GM12878 (cell line): Measurements from ENCODE around the gene UTF1. TPM values are rescaled to one million over a fixed set of nuclear protein-coding genes. Genes with fewer than 3 reads are reported as not detected.

Source experiments
- ATAC-seq: fragments of 200-7000 bp; cut with Tn5 transposase; 3 replicates; pipeline ENCODE4 v1.9.1; 2020; ENCODE audit warnings: mild to moderate bottlenecking, moderate library complexity
- BruUV-seq: library from RNA; stranded (reverse); fragments of 400-500 nt; replicated peaks from 2 replicates; lab custom pipeline; 2021; lab: Mats Ljungman, UMichigan
- CTCF ChIA-PET: fragments of 300-600 bp; sonication (Branson Sonifier 250); formaldehyde crosslinking; extraction: SDS; loops from one replicate; lab custom pipeline; 2021; ENCODE audit warnings: inconsistent platforms; lab: Yijun Ruan, JAX
- POLR2A ChIA-PET: fragments of 350-600 bp; formaldehyde crosslinking; extraction: SDS; loops from one replicate; lab custom pipeline; 2021; ENCODE audit warnings: inconsistent platforms; lab: Charles Lee
- RAD21 ChIA-PET: fragments of 300-600 bp; sonication (Branson Sonifier 250); formaldehyde crosslinking; loops from one replicate; lab custom pipeline; 2023; ENCODE audit warnings: antibody characterized with exemption; ENCODE audit not compliant: unreplicated experiment; lab: Charles Lee
- SMC1A ChIA-PET: fragments of 300-600 bp; sonication (Branson Sonifier 250); formaldehyde crosslinking; loops from one replicate; lab custom pipeline; 2023; ENCODE audit not compliant: unreplicated experiment, uncharacterized antibody; lab: Charles Lee
- DNase-seq: peaks from one replicate; pipeline ENCODE4 v3.0.0-alpha.2; 2011; ENCODE audit warnings: low read depth, low spot score
- FAIRE-seq: peaks from 3 replicates; lab custom pipeline; 2011; peaks lifted over from hg19 to GRCh38; lab: Jason Lieb, UNC
- H2AFZ ChIP-seq: 2 replicates; pipeline ENCODE4 v1.6.0; 2011; ENCODE audit warnings: low read depth, low read length, control low read depth; ENCODE audit not compliant: control insufficient read depth
- H3K27ac ChIP-seq: 2 replicates; pipeline ENCODE4 v1.5.1; 2011; ENCODE audit warnings: control low read depth; ENCODE audit not compliant: control insufficient read depth, insufficient read depth
- H3K27me3 ChIP-seq, 2 experiments: replicated peaks in 1 of 2; 2 replicates each; pipeline versions ENCODE4 v1.6.0 to v1.6.1; 2011; ENCODE audit warnings: low read length in 1 of 2; ENCODE audit not compliant: control insufficient read depth in 2 of 2, insufficient read depth in 2 of 2
- H3K36me3 ChIP-seq, 2 experiments: 2 replicates each; pipeline ENCODE4 v1.5.1; 2011; ENCODE audit warnings: low read length in 1 of 2; ENCODE audit not compliant: control insufficient read depth in 2 of 2, insufficient read depth in 2 of 2
- H3K4me1 ChIP-seq: 2 replicates; pipeline ENCODE4 v1.6.1; 2011; ENCODE audit warnings: mild to moderate bottlenecking, low read length, moderate library complexity, mixed read lengths; ENCODE audit not compliant: control insufficient read depth, insufficient read depth
- H3K4me2 ChIP-seq: 2 replicates; pipeline ENCODE4 v1.6.0; 2011; ENCODE audit warnings: control low read depth; ENCODE audit not compliant: control insufficient read depth, insufficient read depth
- H3K4me3 ChIP-seq: fragments of 200-600 bp; sonication (generic); 2 replicates; pipeline ENCODE4 v1.5.1; 2016
- H3K79me2 ChIP-seq: 2 replicates; pipeline ENCODE4 v1.6.0; 2011; ENCODE audit warnings: low read length; ENCODE audit not compliant: control insufficient read depth, insufficient read depth
- H3K9ac ChIP-seq: 2 replicates; pipeline ENCODE4 v1.8.0; 2011; ENCODE audit warnings: low read length, control low read depth, mixed read lengths; ENCODE audit not compliant: control insufficient read depth, insufficient read depth
- H3K9me3 ChIP-seq: replicated peaks from 3 replicates; pipeline ENCODE4 v1.5.1; 2011; ENCODE audit warnings: mild to moderate bottlenecking, low read length; ENCODE audit not compliant: control insufficient read depth, insufficient read depth
- H4K20me1 ChIP-seq: 2 replicates; pipeline ENCODE4 v1.6.0; 2011; ENCODE audit not compliant: control insufficient read depth, insufficient read depth
- BHLHE40 ChIP-seq, 2 experiments: fragments of 450-650 bp in 1 of 2; IDR thresholded peaks; 2 replicates each; pipeline ENCODE4 v1.6.1; 2011 to 2017; ENCODE audit warnings: low read depth in 2 of 2, borderline replicate concordance in 1 of 2, improper control_type of control experiment in 1 of 2, low read length in 1 of 2, mild to moderate bottlenecking in 1 of 2
- BRCA1 ChIP-seq: IDR thresholded peaks from 2 replicates; pipeline ENCODE4 v1.6.1; 2011; ENCODE audit warnings: low read depth, low read length, improper control_type of control experiment
- ESRRA ChIP-seq: IDR thresholded peaks from 2 replicates; pipeline ENCODE4 v1.6.1; 2012; ENCODE audit warnings: mild to moderate bottlenecking, low read length, improper control_type of control experiment
- GATAD2B ChIP-seq: fragments of 450-650 bp; conservative IDR thresholded peaks from 2 replicates; pipeline ENCODE4 v1.6.1; 2017; ENCODE audit warnings: low read depth, mild to moderate bottlenecking, moderate library complexity
- HSF1 ChIP-seq: fragments of 150-350 bp; IDR thresholded peaks from 2 replicates; pipeline ENCODE4 v1.6.1; 2014; ENCODE audit warnings: mild to moderate bottlenecking, low read depth, low read length
- IKZF1 ChIP-seq: fragments of 450-650 bp; conservative IDR thresholded peaks from 2 replicates; pipeline ENCODE4 v1.6.1; 2017; ENCODE audit warnings: antibody characterized with exemption, mild to moderate bottlenecking
- LARP7 ChIP-seq: fragments of 450-650 bp; IDR thresholded peaks from 2 replicates; pipeline ENCODE4 v1.6.1; 2017; ENCODE audit warnings: mild to moderate bottlenecking
- MEF2A ChIP-seq: IDR thresholded peaks from 2 replicates; pipeline ENCODE4 v1.6.1; 2011; ENCODE audit warnings: low read depth, mild to moderate bottlenecking, low read length, moderate library complexity; ENCODE audit not compliant: insufficient read depth
- MEF2B ChIP-seq: fragments of 450-650 bp; IDR thresholded peaks from 2 replicates; pipeline ENCODE4 v1.6.1; 2018; ENCODE audit warnings: mild to moderate bottlenecking, moderate library complexity; ENCODE audit not compliant: partially characterized antibody, poor library complexity, severe bottlenecking
- NR2F1 ChIP-seq: fragments of 450-650 bp; conservative IDR thresholded peaks from 2 replicates; pipeline ENCODE4 v1.6.1; 2017; ENCODE audit warnings: mild to moderate bottlenecking
- PAX5 ChIP-seq: IDR thresholded peaks from 2 replicates; pipeline ENCODE4 v1.6.1; 2011; ENCODE audit warnings: low read depth, low read length, borderline replicate concordance
- PML ChIP-seq: IDR thresholded peaks from 2 replicates; pipeline ENCODE4 v1.6.1; 2012; ENCODE audit warnings: low read length, inconsistent platforms
- RAD21 ChIP-seq: IDR thresholded peaks from 2 replicates; pipeline ENCODE4 v1.6.1; 2011; ENCODE audit warnings: mild to moderate bottlenecking, low read depth, low read length, moderate library complexity; ENCODE audit not compliant: insufficient read depth
- RELA ChIP-seq: fragments of 450-650 bp; IDR thresholded peaks from 2 replicates; pipeline ENCODE4 v1.8.0; 2014; ENCODE audit warnings: borderline replicate concordance; ENCODE audit not compliant: partially characterized antibody
- SIN3A ChIP-seq: IDR thresholded peaks from 2 replicates; pipeline ENCODE4 v1.6.1; 2012; ENCODE audit warnings: low read depth, low read length, improper control_type of control experiment
- SP1 ChIP-seq: IDR thresholded peaks from one replicate; pipeline ENCODE4 v1.6.1; 2011; ENCODE audit warnings: low read depth, low read length
- SREBF1 ChIP-seq: IDR thresholded peaks from 2 replicates; pipeline ENCODE4 v1.6.1; 2012; ENCODE audit warnings: mild to moderate bottlenecking, low read length
- SRF ChIP-seq, 2 experiments: IDR thresholded peaks; 2 replicates each; pipeline ENCODE4 v1.6.1; 2011; ENCODE audit warnings: low read depth in 2 of 2, low read length in 2 of 2, mild to moderate bottlenecking in 1 of 2, moderate library complexity in 1 of 2
- TAF1 ChIP-seq: IDR thresholded peaks from 2 replicates; pipeline ENCODE4 v1.6.1; 2011; ENCODE audit warnings: mild to moderate bottlenecking, low read depth, low read length, borderline replicate concordance
- WGBS: methylation state at CpG from one replicate; pipeline ENCODE4 v1.1.6; 2016; ENCODE audit warnings: low lambda C conversion rate; ENCODE audit not compliant: insufficient replicate concordance, insufficient coverage; ENCODE audit errors: missing lambda C conversion rate; 5-methylcytosine and 5-hydroxymethylcytosine counted together
- in situ Hi-C: fragments of 300-500 bp; cut with MboI; formaldehyde crosslinking; loops from 9 replicates; pipeline ENCODE4 v1.14.3; 2018; ENCODE audit warnings: mixed read lengths
- intact Hi-C: fragments of 100-400 bp; cut with micrococcal nuclease; formaldehyde crosslinking; loops from one replicate; pipeline ENCODE4 v1.14.2; 2022; ENCODE audit not compliant: unreplicated experiment
- polyA plus RNA-seq, 11 experiments: library from polyadenylated mRNA; depleted of rRNA in 4 of 11; unstranded in 6 of 11; stranded (reverse) in 5 of 11; fragments of >200 nt; fragmentation: Nextera tagmentation in 4 of 11; fragmentation: Illumina TruSeq in 1 of 11; extraction: Ambion mirVana in 4 of 11; extraction: Trizol in 1 of 11; gene quantifications; 1 replicate in 1 of 11; 2 replicates in 10 of 11; pipeline versions ENCODE4 v1.2.1 to v1.2.3, GENCODE V29; 2011 to 2016; ENCODE audit warnings: inconsistent platforms in 2 of 11, missing spikeins in 2 of 11, low read depth in 1 of 11
- total RNA-seq, 4 experiments: library from RNA; depleted of rRNA in 3 of 4; stranded (reverse); fragments of >200 nt in 3 of 4; fragmentation: Illumina TruSeq in 1 of 4; extraction: Trizol in 1 of 4; gene quantifications; 2 replicates each; pipeline versions ENCODE4 v1.2.1 to v1.2.3, GENCODE V29; 2013 to 2021
- TF ChIP-seq, protein P1 (sequence below): fragments of 450-650 bp; IDR thresholded peaks from 2 replicates; pipeline ENCODE4 v1.6.1; 2014; ENCODE audit warnings: mild to moderate bottlenecking

The UTF1 gene
- total and polyA plus RNA-seq, 10 of the 15 experiments (the other 5 are each of a cell fraction or from before 2014, with no cell fraction given), result not detected

DNA sequence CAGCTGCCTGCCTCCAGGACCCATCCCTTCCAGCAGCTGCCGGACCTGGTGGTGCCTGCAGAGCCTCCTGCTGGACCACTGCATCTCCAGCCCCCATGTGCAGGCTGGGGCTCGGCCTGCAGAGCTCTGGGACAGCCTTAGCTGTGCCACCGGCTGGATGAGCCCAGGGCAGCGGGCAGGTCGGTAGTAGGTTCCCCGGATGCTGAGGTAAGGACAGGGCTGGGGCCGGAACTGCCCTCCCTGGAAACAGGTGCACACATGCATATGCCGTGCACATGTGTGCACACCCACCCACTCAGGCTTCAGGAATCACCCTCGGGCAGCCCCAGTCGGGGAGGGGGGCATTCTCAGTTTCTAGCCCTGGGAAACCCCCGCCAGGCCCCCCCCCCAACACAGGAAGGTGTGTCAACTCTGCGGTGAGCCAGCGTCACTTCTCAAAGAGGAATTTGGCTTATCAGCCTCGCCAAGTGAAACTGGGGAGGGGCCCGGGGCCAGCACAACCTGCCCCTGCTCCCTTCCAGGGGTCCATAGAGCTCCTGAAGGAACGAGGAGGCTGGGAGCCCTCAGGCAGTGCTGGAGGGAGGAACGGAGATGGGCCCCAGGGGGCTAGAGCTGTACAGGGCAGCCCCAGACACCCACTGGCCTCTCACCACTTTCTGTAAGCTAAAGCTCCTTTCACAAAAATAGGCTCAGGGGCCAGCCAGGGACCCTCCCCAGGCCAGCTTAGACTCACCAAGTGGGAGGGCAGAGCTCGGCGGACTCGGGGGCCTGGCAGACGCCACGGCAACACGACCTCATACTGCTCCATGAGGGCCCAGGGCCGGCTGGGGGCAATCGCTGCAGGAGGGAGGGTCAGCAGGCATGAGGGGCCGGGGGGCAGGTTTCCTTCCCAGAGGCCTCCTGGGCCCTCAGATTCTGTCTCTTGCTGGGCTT, 45.0 kb downstream of the UTF1 start:
- Histone ChIP-seq H3K36me3 (peaks cover 5 to 28% of the 10 kb centered on the region in 2 experiments), H3K4me2 (peak overlapping the region; percentile 90), H3K4me3 (peak overlapping the region; percentile 94), H3K27ac (peak overlapping the region; percentile 96), H3K27me3 (no peaks in the 10 kb centered on the region), H3K4me1 (peaks cover 33% of the 10 kb centered on the region), H3K9me3 (no peaks in the 10 kb centered on the region), H4K20me1 (no peaks in the 10 kb centered on the region; the same call in 1 of the 2 replicates), H3K79me2 (peaks cover 23% of the 10 kb centered on the region), H2AFZ (no peak overlapping the region; the same call in none of the 2 replicates), H3K9ac (peak overlapping the region; percentile 92)
- ChIA-PET SMC1A (interaction anchor here (1.0 to 1.5 kb wide), 3 partner anchors 12 to 127 kb away, joined by 4 to 5 read pairs (median 4); no protein-coding TSS in a partner anchor), RAD21 (interaction anchor here (1.2 to 2.4 kb wide), 5 partner anchors 14 to 131 kb away, joined by 3 to 9 read pairs (median 4); no protein-coding TSS in a partner anchor), CTCF (interaction anchor here (1.0 to 3.2 kb wide), 7 partner anchors 11 to 129 kb away, joined by 4 to 15 read pairs (median 5); no protein-coding TSS in a partner anchor), POLR2A (interaction anchor here (0.5 to 1.5 kb wide), 5 partner anchors 9 to 116 kb away, joined by 3 to 7 read pairs (median 5); no protein-coding TSS in a partner anchor)
- ATAC-seq (peak; percentile 69), DNase-seq (peak; percentile 72), FAIRE-seq (peak; percentile 90)
- WGBS, result under 1% methylated on average over 24 of the region's 26 CpGs
- intact Hi-C loops (loop anchor here (2.0 kb wide), 1 partner anchor 34 kb away; the partner anchor contains the start of genes TUBGCP2 and ZNF511), in situ Hi-C loops (no loop called here)
- BruUV-seq, result no TSS peak
- TF ChIP-seq SRF (IDR thresholded peaks at IDR 0.05; ENCODE audit: low read depth in 2 of 2, low read length in 2 of 2) (peak in 1 of 2 experiments; percentile 62; a peak in 2 of 4 replicates), IKZF1 (peak; percentile 93), TAF1 (peak; percentile 63; the same call in 1 of the 2 replicates), NR2F1 (peak; percentile 61; the same call in 1 of the 2 replicates), PAX5 (peak; percentile 84), PML (0 out of 2 replicates have a peak, but pooled peaks have one; percentile 43), GATAD2B (peak; percentile 85; the same call in 1 of the 2 replicates), RELA (peak; percentile 100), MEF2A (peak; percentile 51; the same call in 1 of the 2 replicates), BRCA1 (no peak), BHLHE40 (IDR thresholded peaks at IDR 0.05; ENCODE audit: borderline replicate concordance in 1 of 2, low read depth in 2 of 2, low read length in 1 of 2) (peak; percentile 95), ESRRA (no peak), SREBF1 (no peak), HSF1 (no peak), MEF2B (peak; percentile 58), SP1 (peak; percentile 76), LARP7 (peak; percentile 59), RAD21 (no peak), SIN3A (peak; percentile 55; the same call in 1 of the 2 replicates)
- TF ChIP-seq, protein P1, sequence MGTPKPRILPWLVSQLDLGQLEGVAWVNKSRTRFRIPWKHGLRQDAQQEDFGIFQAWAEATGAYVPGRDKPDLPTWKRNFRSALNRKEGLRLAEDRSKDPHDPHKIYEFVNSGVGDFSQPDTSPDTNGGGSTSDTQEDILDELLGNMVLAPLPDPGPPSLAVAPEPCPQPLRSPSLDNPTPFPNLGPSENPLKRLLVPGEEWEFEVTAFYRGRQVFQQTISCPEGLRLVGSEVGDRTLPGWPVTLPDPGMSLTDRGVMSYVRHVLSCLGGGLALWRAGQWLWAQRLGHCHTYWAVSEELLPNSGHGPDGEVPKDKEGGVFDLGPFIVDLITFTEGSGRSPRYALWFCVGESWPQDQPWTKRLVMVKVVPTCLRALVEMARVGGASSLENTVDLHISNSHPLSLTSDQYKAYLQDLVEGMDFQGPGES, result 0 out of 2 replicates have a peak, but pooled peaks have one; percentile 10
